Measurements from ENCODE around the gene KLF5.
"Not testable (repeated sequence)": the region's sequence is repeated elsewhere in the genome, so short reads cannot be mapped to it uniquely, and the experiment has no call there.

Gene KLF5

DNA sequence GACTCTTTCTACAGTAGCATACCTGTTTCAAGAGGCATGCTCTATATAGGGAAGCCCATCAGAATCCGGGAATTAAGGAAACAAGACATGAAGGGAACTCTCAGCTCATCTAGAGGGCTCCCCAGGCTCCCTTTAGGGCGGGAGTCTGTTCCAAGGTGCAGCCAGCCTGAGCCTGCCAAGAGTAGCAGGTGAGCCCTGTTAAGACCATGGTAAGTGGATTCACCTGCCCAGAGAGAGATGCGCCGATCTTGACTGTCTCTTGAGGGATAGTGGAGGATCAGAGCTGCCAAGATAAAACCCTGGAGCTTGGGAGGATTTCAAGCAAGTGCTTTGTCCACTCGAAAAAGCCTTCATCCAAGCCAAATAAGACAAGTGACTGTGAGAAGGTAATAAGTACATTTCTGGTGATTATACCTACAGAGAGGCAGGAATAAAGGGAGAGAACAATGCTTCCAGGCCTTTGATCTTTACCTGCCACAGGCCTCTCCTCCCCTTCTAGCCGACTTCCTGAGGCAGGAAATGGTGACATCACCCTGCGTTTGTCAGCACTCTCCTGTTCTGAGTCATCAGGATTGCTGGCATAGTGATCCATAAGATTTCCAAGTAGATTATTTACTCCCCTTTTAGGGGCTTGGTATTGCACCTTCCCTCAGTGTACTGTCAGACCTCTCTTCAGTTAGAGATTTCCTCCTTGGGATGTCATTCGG, 31.5 kb downstream of the KLF5 start:
- DNase-seq = peak; percentile 5

DNA sequence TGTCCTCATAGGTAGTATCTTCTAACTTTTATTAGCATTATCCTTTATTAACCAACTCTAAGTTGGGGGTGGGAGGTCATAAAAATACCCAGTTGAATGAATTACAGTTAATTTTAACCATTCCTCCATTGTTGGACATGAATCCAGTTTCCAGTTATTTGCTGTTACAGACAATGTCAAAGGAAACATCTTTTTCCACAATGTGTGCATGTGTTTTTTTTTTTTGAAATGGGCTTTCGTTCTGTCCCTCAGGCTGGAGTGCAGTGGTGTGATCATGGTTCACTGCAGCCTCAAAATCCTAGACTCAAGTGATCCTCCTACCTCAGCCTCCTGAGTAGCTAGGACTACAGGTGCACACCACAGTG, 32.0 kb downstream of the KLF5 start:
- no peak for DNase-seq

DNA sequence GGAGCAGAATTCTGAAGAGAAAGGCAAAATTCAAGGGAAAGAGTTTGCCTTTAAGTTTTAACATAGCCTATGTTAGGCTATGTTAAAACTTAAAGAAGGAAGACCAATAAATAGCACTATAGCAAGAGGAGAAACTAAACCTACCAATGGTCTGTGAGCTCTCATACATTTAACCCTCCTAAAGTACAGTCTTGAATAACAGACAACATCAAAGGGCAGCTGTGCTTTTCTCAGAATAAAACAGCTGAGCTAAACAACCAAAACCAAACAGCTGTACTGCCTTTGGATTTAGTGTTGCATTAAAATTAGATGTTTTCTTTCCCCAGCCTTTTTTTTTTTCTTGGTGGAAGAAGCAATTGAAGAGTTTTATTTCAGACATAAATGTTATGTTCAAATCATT, 34.0 kb downstream of the KLF5 start:
- DNase-seq = no peak

DNA sequence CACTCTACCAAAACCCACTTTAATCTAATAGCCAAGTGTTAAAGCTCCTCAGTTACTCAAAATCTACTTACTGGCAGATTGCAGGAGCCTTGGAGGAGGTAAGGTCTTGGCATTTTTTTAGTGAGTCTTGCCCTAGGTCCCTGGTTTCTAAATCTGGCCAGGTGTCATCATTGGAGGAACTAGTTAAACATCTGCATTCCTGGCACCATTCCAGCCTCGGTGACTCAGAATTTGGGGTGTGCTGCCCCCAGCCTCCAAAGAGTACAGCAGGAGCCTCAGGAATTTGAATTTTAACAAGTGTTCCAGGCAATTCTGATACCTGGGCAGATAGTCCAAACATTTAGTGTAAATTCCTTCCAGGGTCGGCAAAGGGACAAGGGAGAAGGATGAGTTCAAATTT, 37.4 kb downstream of the KLF5 start:
- no peak for DNase-seq

DNA sequence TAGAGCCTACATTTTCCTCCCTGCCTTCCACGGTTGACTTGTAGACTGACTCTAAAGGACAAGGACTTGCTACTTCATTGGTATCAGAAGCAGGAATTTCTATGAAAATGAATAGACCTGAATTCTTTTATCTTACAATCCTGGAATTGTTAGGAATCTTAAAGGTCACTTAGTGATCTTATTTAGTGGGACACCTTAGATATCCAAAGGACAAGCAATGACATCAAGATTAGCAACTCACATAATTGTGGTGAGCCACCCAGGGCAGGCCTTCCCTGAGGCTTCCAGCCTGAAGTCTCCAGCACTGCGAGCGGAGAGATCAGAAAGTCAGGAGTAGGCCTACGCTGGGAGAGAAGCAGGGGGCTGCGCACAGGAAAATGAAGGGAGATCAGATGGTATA, 37.8 kb downstream of the KLF5 start:
- no peak for DNase-seq

DNA sequence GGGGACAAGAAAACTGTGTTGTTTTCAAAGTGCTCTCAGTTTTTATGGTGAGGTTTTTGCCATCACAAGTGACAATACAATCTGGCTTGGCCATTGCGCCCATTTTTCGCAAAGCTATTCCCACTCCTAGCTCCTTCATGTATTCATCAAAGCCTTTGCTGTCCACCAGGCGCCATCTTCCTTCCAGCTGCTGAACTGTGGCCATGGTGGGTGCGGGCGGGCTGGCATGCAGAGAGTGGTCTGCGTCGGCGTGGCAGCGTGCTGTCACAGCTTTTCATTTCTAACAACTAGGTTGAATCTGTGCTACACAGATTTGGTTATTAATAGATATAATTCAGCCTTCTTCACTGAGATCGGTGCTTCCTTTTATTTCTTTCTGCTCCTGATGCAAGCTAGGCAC, 42.0 kb downstream of the KLF5 start:
- DNase-seq = not testable (repeated sequence)

DNA sequence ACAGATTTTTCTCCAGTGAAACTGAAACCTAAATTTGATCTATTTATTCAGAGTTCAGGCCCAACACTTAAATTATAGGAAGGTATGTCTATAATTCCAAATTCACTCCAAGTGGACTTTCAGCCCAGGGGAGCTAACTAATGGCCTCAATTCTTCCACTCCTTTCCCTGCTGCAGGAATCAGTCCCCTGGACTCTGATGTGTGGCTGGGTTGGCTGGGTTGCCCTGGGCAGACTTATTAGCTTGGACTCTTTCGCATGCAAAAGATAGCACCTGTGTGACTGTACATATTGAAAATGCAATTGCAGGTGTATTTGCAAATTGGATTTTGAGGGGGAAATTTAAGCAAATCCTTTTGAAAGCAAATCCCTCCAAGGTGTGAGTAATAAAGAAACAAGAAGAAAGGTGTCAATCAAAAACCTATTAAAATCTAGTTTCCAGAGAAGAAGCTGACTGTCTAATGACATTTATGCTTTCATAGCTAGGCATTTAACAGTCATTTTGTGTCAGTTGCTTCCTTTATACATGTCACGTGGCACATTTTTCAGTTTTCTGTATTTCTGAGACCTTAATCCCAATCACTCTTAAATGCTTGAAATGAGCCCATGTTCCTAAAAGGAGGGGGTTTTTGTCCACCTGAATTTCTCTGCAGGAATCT, 42.7 kb downstream of the KLF5 start:
- DNase-seq = no peak

DNA sequence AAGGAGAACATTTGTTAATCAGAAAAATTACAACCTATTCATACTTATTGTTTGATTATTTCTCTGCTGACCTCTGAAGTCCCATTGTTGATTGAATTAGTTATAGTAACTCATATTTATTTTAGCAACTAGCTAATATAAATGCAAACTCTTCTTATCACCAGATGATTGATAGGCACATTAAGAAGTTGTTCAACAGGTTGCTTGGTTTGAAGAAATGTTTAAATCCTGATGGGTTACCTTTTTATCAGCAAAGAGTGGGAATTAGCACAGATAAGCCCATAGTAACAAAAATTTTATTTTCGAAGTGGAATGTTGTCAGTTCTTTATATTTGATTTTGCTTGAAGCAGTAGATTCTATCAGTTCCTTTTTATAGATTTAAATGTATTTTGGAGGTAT, 44.4 kb downstream of the KLF5 start:
- DNase-seq = no peak

DNA sequence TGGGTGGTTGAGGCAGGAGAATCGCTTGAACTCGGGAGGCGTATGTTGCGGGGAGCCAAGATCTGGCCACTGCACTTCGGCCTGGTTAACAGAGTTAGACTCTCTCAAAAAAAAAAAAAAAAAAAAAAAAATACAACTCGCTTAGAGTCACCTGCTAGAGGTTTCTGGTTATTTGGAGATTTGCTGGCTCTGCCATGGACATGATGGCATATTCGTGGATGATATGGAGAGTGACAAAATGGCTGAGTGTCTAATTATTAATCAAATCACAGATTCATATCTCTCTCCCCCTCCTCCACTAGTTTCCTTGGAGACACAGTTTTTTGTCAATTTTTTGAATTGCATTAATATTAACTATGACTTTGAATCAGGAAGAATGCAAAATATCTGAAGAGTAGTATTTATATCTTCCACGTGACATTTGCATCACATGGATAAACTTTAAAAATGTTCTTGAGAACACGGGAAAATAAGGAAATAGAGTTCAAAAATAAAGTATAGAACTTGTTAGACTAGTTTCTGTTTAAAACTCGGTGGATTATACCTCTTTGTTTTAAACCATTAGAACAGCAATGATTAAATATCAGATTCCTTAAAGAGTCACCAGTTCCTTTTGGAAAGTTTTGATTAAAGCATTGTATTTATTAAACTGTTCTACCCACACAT, 47.8 kb downstream of the KLF5 start:
- no peak for DNase-seq

DNA sequence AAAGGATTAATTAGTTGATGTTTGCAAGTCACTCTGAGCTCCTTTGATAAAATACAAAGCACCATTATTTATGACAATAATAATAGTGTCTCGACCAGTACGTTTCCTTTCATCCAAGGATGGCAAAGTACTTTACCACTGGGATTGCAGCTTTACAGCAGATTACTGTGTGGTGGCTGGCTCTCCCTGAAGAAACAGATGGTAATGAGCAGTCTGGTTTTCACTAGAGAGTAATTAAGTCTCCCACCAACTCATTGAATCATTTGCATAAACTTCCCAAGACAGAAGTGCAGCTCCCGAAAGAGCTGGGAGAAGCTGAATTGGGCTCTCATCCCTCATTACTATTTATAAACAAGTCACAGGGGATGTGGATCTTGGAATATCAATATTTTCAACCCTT, 48.7 kb downstream of the KLF5 start:
- DNase-seq = no peak

DNA sequence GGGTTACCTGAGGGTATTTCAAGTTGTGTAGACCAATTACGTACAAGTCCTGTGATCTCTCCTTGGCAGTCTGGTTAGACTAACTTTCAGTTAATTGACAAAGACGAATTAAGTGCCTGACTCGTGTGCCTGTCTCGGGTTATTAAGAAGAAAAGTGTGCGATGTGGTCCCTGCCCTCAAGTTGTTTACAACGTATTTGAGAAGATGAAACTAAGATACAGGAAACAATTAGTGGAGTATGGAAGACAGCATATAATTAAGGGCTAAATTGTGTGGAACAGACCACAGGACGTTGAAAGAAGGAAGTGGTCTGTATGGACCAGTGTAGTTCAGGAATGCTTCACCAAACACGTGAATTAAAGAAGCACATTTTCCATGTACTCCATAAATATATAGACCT, 49.2 kb downstream of the KLF5 start:
- no peak for DNase-seq

DNA sequence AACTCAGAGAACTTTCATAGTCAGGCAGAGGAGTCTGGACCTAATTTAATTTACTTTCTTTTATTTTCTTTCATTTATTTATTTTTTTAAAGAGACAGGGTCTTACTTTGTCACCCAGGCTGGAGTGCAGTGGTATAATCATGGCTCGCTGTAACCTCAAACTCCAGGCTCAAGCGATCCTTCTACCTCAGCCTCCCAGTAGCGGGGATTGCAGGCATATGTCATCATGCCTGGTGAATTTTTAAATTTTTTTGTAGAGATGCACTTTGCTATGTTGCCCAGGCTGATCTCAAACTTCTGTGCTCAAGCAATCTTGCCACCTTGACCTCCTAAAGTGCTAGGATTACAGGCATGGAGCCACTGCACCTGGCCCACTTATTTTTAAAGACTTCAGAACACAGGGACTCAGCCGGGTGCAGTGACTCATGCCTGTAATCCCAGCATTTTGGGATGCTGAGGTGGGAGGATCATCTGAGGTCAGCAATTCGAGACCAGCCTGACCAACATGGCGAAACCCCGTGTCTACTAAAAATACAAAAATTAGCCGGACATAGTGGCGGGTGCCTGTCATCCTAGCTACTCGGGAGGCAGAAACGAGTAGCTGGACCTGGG, 50.6 kb downstream of the KLF5 start:
- no peak for DNase-seq

DNA sequence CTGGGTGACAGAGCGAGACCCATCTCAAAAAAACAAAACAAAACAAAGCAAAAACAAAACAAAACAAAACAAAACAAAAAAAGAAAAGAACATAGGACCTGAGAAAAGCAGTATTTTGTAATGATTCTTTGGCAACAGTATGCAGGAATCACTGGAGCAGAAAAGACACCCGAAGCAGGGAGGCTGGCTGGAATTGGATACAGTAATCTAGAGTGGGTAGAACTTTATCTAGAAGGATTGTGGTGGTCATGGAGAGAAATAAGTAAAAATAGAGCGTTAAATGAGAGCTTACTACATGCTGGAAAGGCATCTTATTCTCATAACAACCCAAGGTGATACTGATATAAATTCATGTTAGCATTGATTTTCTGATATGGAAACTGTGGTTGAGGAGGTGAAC, 51.2 kb downstream of the KLF5 start:
- DNase-seq = no peak

DNA sequence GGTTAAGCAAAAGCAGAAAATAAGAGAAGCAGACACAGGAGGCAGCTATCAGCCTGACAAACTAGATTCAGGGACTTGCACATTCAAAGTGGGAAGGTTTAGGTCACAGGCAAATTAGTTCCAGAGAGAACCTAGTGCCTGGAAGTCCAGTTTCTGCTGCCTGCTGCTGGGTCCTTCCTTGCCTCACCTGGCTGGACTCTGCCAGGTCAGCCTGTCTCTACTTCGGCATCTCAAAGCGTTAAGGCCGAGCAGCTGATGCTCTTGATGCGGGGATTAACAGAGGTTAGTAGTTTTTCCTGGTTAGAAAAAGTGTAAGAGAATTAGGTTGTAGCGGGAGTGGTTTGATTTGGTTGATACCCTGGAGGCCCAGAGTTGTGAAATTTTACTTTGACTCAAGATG, 52.0 kb downstream of the KLF5 start:
- no peak for DNase-seq

DNA sequence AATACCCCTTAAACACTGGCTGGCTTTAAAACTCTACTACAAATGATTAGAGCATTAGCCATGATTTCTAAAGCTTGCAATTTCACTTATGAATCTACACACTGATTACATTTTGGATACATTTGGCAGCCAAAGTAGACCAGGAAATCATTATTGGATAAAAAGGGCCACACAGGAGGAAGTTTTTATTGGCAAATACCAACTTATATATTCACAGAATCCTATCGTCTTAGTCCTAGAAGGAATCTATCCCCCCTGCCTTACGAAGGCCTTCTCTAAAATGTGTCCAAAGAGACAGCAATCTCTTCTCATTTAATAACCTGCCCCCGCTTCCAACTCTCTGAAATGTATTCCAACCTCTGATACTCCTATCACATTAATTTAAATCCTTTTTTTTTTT, 52.5 kb downstream of the KLF5 start:
- DNase-seq = no peak

DNA sequence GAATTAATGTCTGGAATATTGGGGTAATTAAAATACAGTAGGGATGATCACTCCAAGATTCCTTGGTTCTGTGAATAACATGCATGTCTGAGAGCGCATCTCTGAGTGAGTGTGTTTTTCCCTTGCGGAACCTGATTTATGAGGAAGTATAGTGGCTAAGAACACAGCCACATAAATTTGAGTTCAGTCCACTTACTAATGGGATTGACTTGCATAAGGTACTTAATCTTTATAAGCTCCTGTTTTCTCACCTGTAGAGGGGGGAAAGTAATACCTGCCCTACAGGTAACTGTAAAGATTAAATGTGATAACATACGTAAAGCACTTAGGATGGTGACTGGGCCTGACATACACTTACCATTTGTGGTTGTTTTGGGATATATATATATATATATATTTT, 60.8 kb downstream of the KLF5 start:
- DNase-seq = no peak
